ENCODE results near the gene HNF4A. TPM values are rescaled to one million over a fixed set of nuclear protein-coding genes. Genes with fewer than 3 reads are reported as not detected.

Gene HNF4A
- total and polyA plus RNA-seq, 2 of the 13 experiments (the other 11 are each of a cell fraction or from before 2014, with no cell fraction given), result 80.9 to 169 TPM

DNA sequence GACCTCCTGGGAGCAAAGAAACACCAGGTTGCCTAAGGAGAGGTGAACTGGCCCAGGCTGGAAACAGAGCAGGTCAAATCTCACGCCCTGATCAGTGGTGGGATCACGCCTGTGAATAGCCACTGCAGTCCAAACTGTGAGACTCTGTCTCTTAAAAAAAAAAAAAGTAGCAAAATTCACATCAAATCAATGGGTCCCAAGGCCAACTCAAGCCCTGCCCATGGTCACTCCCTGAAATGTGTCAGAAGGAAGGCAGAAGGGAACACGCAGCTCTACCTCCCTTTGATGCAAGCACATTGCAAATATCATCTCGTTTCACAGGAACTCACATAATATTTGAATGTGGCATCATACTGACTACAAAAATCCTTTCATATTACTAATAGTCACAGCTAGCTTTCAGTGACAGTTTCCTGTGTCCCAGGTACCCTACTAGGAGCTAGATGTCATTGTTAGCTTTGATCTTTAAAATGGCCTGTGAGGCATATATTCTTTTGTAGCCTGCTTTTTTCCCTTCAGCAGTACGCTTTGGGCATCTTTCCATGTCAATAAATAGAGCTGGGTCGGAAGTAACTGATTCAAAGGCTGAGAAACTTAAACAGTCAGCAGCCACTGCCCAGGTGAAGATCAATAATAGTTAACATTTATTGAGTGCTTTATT lies 105.8 kb downstream of the HNF4A start (continued):
- TF ChIP-seq ZHX2 (IDR thresholded peaks at IDR 0.05; ENCODE audit: low read depth) (peak; percentile 54; the same call in 1 of the 2 replicates), ZHX2 (CRISPR knock-in tag; IDR thresholded peaks at IDR 0.05; ENCODE audit: borderline replicate concordance) (no peak; the same call in 1 of the 2 replicates), ZNF207 (IDR thresholded peaks at IDR 0.05; ENCODE audit: borderline replicate concordance) (no peak), ATRX (CRISPR knock-in tag; IDR thresholded peaks at IDR 0.05; ENCODE audit: borderline replicate concordance) (no peak), ZKSCAN1 (IDR thresholded peaks at IDR 0.05; ENCODE audit: low read length) (no peak; the same call in 1 of the 2 replicates), ZBTB7A (CRISPR knock-in tag; IDR thresholded peaks at IDR 0.05) (no peak), KLF9 (CRISPR knock-in tag; IDR thresholded peaks at IDR 0.05; ENCODE audit: low read depth) (no peak), ZNF235 (CRISPR knock-in tag; IDR thresholded peaks at IDR 0.05; ENCODE audit: borderline replicate concordance) (no peak), JUND (CRISPR knock-in tag; IDR thresholded peaks at IDR 0.05) (no peak), DMTF1 (CRISPR knock-in tag; IDR thresholded peaks at IDR 0.05) (no peak), ZSCAN20 (CRISPR knock-in tag; IDR thresholded peaks at IDR 0.05; ENCODE audit: borderline replicate concordance) (no peak), ZNF354B (CRISPR knock-in tag; IDR thresholded peaks at IDR 0.05) (no peak), ZNF263 (CRISPR knock-in tag; IDR thresholded peaks at IDR 0.05) (no peak), GABPB1 (CRISPR knock-in tag; IDR thresholded peaks at IDR 0.05) (no peak), CSRNP2 (CRISPR knock-in tag; conservative IDR thresholded peaks at IDR 0.05; ENCODE audit: low read depth) (no peak), NR3C1 (CRISPR knock-in tag; IDR thresholded peaks at IDR 0.05) (no peak), BHLHE40 (IDR thresholded peaks at IDR 0.05; ENCODE audit: low read length) (no peak), SP4 (CRISPR knock-in tag; IDR thresholded peaks at IDR 0.05) (no peak), PHF5A (CRISPR knock-in tag; IDR thresholded peaks at IDR 0.05; ENCODE audit: low read depth, unreplicated experiment) (no peak)
- TF ChIP-seq, protein P1, sequence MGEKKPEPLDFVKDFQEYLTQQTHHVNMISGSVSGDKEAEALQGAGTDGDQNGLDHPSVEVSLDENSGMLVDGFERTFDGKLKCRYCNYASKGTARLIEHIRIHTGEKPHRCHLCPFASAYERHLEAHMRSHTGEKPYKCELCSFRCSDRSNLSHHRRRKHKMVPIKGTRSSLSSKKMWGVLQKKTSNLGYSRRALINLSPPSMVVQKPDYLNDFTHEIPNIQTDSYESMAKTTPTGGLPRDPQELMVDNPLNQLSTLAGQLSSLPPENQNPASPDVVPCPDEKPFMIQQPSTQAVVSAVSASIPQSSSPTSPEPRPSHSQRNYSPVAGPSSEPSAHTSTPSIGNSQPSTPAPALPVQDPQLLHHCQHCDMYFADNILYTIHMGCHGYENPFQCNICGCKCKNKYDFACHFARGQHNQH (CRISPR knock-in tag; IDR thresholded peaks at IDR 0.05), result no peak; the same call in 1 of the 2 replicates
